ENCODE data around the gene MAD1L1.

- TF ChIP-seq ZNF510 (tag by site-specific recombination; IDR thresholded peaks at IDR 0.05; ENCODE audit: insufficient replicate concordance): no peak
- TF ChIP-seq CTCF (tag by site-specific recombination; IDR thresholded peaks at IDR 0.05): no peak
- TF ChIP-seq HOXA7 (CRISPR knock-in tag; IDR thresholded peaks at IDR 0.05; ENCODE audit: borderline replicate concordance): no peak
- TF ChIP-seq ZNF311 (tag by site-specific recombination; IDR thresholded peaks at IDR 0.05; ENCODE audit: borderline replicate concordance): no peak
- TF ChIP-seq KLF16 (tag by site-specific recombination; IDR thresholded peaks at IDR 0.05): no peak
- TF ChIP-seq ZNF639 (tag by site-specific recombination; IDR thresholded peaks at IDR 0.05): no peak
- TF ChIP-seq REST (tag by site-specific recombination; IDR thresholded peaks at IDR 0.05): no peak
- TF ChIP-seq GLI4 (tag by site-specific recombination; IDR thresholded peaks at IDR 0.05): no peak
- TF ChIP-seq TSHZ1 (tag by site-specific recombination; IDR thresholded peaks at IDR 0.05; ENCODE audit: borderline replicate concordance): no peak
Measured at GRCh38 chr7:2243458-2243857, 10.7 kb upstream of the MAD1L1 start.

All from HEK293 (cell line).